NOMO-1 (cell line): Measurements from ENCODE around the gene RNASE11.
A peak's percentile ranks its signal among the peaks of the same experiment; 100 is the strongest.
"Not testable (repeated sequence)": the region's sequence is repeated elsewhere in the genome, so short reads cannot be mapped to it uniquely, and the experiment has no call there.

Source experiments
- DNase-seq, 2 experiments: peaks; one replicate each; lab custom pipeline; 2025; ENCODE audit not compliant: unreplicated experiment in 2 of 2; lab: John Stamatoyannopoulos, UW

The RNASE11 gene

GRCh38 chr14:20614038-20614840, 26.4 kb upstream of the RNASE11 start:
- DNase-seq: peak in 1 of 2 experiments; percentile 27

GRCh38 chr14:20613094-20614037, 25.6 kb upstream of the RNASE11 start:
- DNase-seq: peak; percentile 89 to 94

GRCh38 chr14:20612403-20612802, 24.6 kb upstream of the RNASE11 start:
- DNase-seq: peak; percentile 57 to 83

- DNase-seq: no peak
Observed at GRCh38 chr14:20611277-20611676, 23.5 kb upstream of the RNASE11 start.

GRCh38 chr14:20610002-20610765, 22.4 kb upstream of the RNASE11 start:
- DNase-seq: peak; percentile 56 to 58

- DNase-seq: peak; percentile 58 to 89
Observed at GRCh38 chr14:20609215-20610001, 21.6 kb upstream of the RNASE11 start.

- no peak for DNase-seq
Observed at GRCh38 chr14:20608383-20609110, 20.7 kb upstream of the RNASE11 start.

- DNase-seq: no peak
Observed at GRCh38 chr14:20607617-20608016, 19.8 kb upstream of the RNASE11 start.

- no peak for DNase-seq
Observed at GRCh38 chr14:20606902-20607242, 19.1 kb upstream of the RNASE11 start.

GRCh38 chr14:20606190-20606901, 18.5 kb upstream of the RNASE11 start:
- no peak for DNase-seq

GRCh38 chr14:20603813-20604690, 16.3 kb upstream of the RNASE11 start:
- no peak for DNase-seq

GRCh38 chr14:20602583-20602982, 14.8 kb upstream of the RNASE11 start:
- DNase-seq: no peak

GRCh38 chr14:20601522-20601921, 13.7 kb upstream of the RNASE11 start:
- peak; percentile 13 to 23 for DNase-seq

GRCh38 chr14:20597108-20597507, 9.3 kb upstream of the RNASE11 start:
- DNase-seq: no peak

GRCh38 chr14:20595726-20596125, 7.9 kb upstream of the RNASE11 start:
- not testable (repeated sequence) for DNase-seq

GRCh38 chr14:20592574-20592973, 4.8 kb upstream of the RNASE11 start:
- no peak for DNase-seq

- no peak for DNase-seq
Observed at GRCh38 chr14:20591235-20591634, 3.4 kb upstream of the RNASE11 start, which contains the start of gene RNASE12. Gene RNASE12, minus strand, starts transcription at chr14:20591376. Its CDS starts 653 bp downstream, at chr14:20590723.

GRCh38 chr14:20583908-20584307, 3.9 kb downstream of the RNASE11 start:
- peak; percentile 24 to 60 for DNase-seq
